HEK293 (cell line): ENCODE results near the gene SULT2B1.

ENCODE experiments used
- CTCF ChIA-PET: fragments of 350-600 bp; formaldehyde crosslinking; extraction: SDS; loops from one replicate; lab custom pipeline; 2021; ENCODE audit warnings: antibody characterized with exemption; lab: Yijun Ruan, JAX
- POLR2A ChIA-PET: fragments of 300-600 bp; formaldehyde crosslinking; extraction: SDS; loops from one replicate; lab custom pipeline; 2020; ENCODE audit warnings: antibody characterized with exemption, inconsistent platforms; lab: Yijun Ruan, JAX
- H3K27ac ChIP-seq: fragments of 200-500 bp; sonication (Bioruptor generic); 2 replicates; pipeline ENCODE4 v1.5.1; 2014; ENCODE audit warnings: low read depth, low read length, control low read depth, inconsistent platforms; ENCODE audit errors: extremely low read depth
- H3K36me3 ChIP-seq, 2 experiments: fragments of 200-500 bp in 1 of 2; sonication (Bioruptor generic) in 1 of 2; 1 replicate in 1 of 2; 2 replicates in 1 of 2; pipeline ENCODE4 v1.5.1; 2014 to 2017; ENCODE audit warnings: inconsistent platforms in 2 of 2, low read length in 2 of 2; ENCODE audit not compliant: control insufficient read depth in 2 of 2, insufficient read depth in 1 of 2
- H3K4me1 ChIP-seq: fragments of 200-500 bp; sonication (Bioruptor generic); 2 replicates; pipeline ENCODE4 v1.5.1; 2014; ENCODE audit warnings: mild to moderate bottlenecking, low read length, inconsistent platforms; ENCODE audit not compliant: control insufficient read depth, insufficient read depth
- H3K4me3 ChIP-seq: 2 replicates; pipeline ENCODE4 v1.5.1; 2011; ENCODE audit warnings: low read depth, mild to moderate bottlenecking, control low read depth, low read length, moderate library complexity
- H3K9me3 ChIP-seq: fragments of 200-500 bp; sonication (Bioruptor generic); 2 replicates; pipeline ENCODE4 v1.5.1; 2014; ENCODE audit warnings: low read depth, low read length, inconsistent platforms; ENCODE audit not compliant: control insufficient read depth, insufficient read depth
- ATF2 ChIP-seq: fragments of 450-650 bp; formaldehyde crosslinking; IDR thresholded peaks from 2 replicates; pipeline ENCODE4 v1.5.1; 2016; ENCODE audit warnings: missing biosample characterization, missing genetic modification characterization, low read depth
- BCL11A ChIP-seq: fragments of 450-650 bp; formaldehyde crosslinking; IDR thresholded peaks from 2 replicates; pipeline ENCODE4 v1.5.1; 2016; ENCODE audit warnings: low read depth, missing biosample characterization, missing genetic modification characterization
- EGR2 ChIP-seq: fragments of 450-650 bp; formaldehyde crosslinking; IDR thresholded peaks from 2 replicates; pipeline ENCODE4 v1.5.1; 2016; ENCODE audit warnings: low read depth, missing biosample characterization, missing genetic modification characterization
- GFI1B ChIP-seq: fragments of 450-650 bp; formaldehyde crosslinking; IDR thresholded peaks from 2 replicates; pipeline ENCODE4 v1.5.1; 2016; ENCODE audit warnings: missing biosample characterization, missing genetic modification characterization
- GLIS1 ChIP-seq: fragments of 450-650 bp; formaldehyde crosslinking; IDR thresholded peaks from 2 replicates; pipeline ENCODE4 v1.5.1; 2016; ENCODE audit warnings: missing biosample characterization, missing genetic modification characterization
- HOXA7 ChIP-seq: sonication (generic); formaldehyde crosslinking; IDR thresholded peaks from 2 replicates; pipeline ENCODE4 v1.8.1; 2022; ENCODE audit warnings: missing genetic modification reagents, borderline replicate concordance
- HOXD13 ChIP-seq: sonication (generic); formaldehyde crosslinking; IDR thresholded peaks from 2 replicates; pipeline ENCODE4 v1.8.0; 2022; ENCODE audit warnings: missing genetic modification reagents, borderline replicate concordance
- INSM2 ChIP-seq: fragments of 450-650 bp; formaldehyde crosslinking; IDR thresholded peaks from 2 replicates; pipeline ENCODE4 v1.5.1; 2016; ENCODE audit warnings: missing biosample characterization, missing genetic modification characterization
- OVOL3 ChIP-seq: fragments of 450-650 bp; formaldehyde crosslinking; IDR thresholded peaks from 2 replicates; pipeline ENCODE4 v1.5.1; 2016; ENCODE audit warnings: missing biosample characterization, missing genetic modification characterization
- WT1 ChIP-seq: fragments of 450-650 bp; formaldehyde crosslinking; IDR thresholded peaks from 2 replicates; pipeline ENCODE4 v1.5.1; 2016; ENCODE audit warnings: missing biosample characterization, missing genetic modification characterization
- ZBTB6 ChIP-seq: fragments of 450-650 bp; formaldehyde crosslinking; IDR thresholded peaks from 2 replicates; pipeline ENCODE4 v1.5.1; 2017; ENCODE audit warnings: missing biosample characterization, missing genetic modification characterization
- ZIC2 ChIP-seq: fragments of 450-650 bp; formaldehyde crosslinking; IDR thresholded peaks from 2 replicates; pipeline ENCODE4 v1.5.1; 2016; ENCODE audit warnings: missing biosample characterization, missing genetic modification characterization
- ZNF114 ChIP-seq: fragments of 450-650 bp; formaldehyde crosslinking; IDR thresholded peaks from 2 replicates; pipeline ENCODE4 v1.5.0; 2017; ENCODE audit warnings: missing biosample characterization, missing genetic modification characterization
- ZNF155 ChIP-seq: fragments of 450-650 bp; formaldehyde crosslinking; IDR thresholded peaks from 2 replicates; pipeline ENCODE4 v1.5.1; 2016; ENCODE audit warnings: missing biosample characterization, missing genetic modification characterization
- ZNF366 ChIP-seq: fragments of 450-650 bp; formaldehyde crosslinking; conservative IDR thresholded peaks from 2 replicates; pipeline ENCODE4 v1.5.1; 2016; ENCODE audit warnings: missing biosample characterization, missing genetic modification characterization
- ZNF423 ChIP-seq: fragments of 450-650 bp; formaldehyde crosslinking; IDR thresholded peaks from 2 replicates; pipeline ENCODE4 v1.5.1; 2016; ENCODE audit warnings: missing biosample characterization, missing genetic modification characterization
- ZNF433 ChIP-seq: fragments of 450-650 bp; formaldehyde crosslinking; IDR thresholded peaks from 2 replicates; pipeline ENCODE4 v1.5.1; 2016; ENCODE audit warnings: missing biosample characterization, missing genetic modification characterization, low read depth
- ZNF449 ChIP-seq: fragments of 450-650 bp; formaldehyde crosslinking; IDR thresholded peaks from 2 replicates; pipeline ENCODE4 v1.5.1; 2017; ENCODE audit warnings: missing biosample characterization, mild to moderate bottlenecking, missing genetic modification characterization, moderate library complexity
- ZNF530 ChIP-seq: fragments of 450-650 bp; formaldehyde crosslinking; IDR thresholded peaks from 2 replicates; pipeline ENCODE4 v1.5.1; 2016; ENCODE audit warnings: low read depth, missing biosample characterization, missing genetic modification characterization
- ZNF549 ChIP-seq: fragments of 450-650 bp; IDR thresholded peaks from 2 replicates; pipeline ENCODE4 v1.5.1; 2018; ENCODE audit warnings: missing biosample characterization, missing genetic modification characterization, mild to moderate bottlenecking, inconsistent platforms, moderate library complexity
- ZNF560 ChIP-seq: fragments of 450-650 bp; formaldehyde crosslinking; IDR thresholded peaks from 2 replicates; pipeline ENCODE4 v1.5.1; 2017; ENCODE audit warnings: missing biosample characterization, missing genetic modification characterization, borderline replicate concordance
- ZNF596 ChIP-seq: fragments of 450-650 bp; IDR thresholded peaks from 2 replicates; pipeline ENCODE4 v1.5.0; 2018; ENCODE audit warnings: missing biosample characterization, mild to moderate bottlenecking, missing genetic modification characterization, moderate library complexity
- ZNF621 ChIP-seq: fragments of 450-650 bp; formaldehyde crosslinking; IDR thresholded peaks from 2 replicates; pipeline ENCODE4 v1.5.1; 2017; ENCODE audit warnings: missing biosample characterization, missing genetic modification characterization
- ZNF658 ChIP-seq: fragments of 450-650 bp; formaldehyde crosslinking; IDR thresholded peaks from 2 replicates; pipeline ENCODE4; 2016; ENCODE audit warnings: missing biosample characterization, missing genetic modification characterization
- ZNF776 ChIP-seq: fragments of 450-650 bp; formaldehyde crosslinking; IDR thresholded peaks from 2 replicates; pipeline ENCODE4 v1.5.0; 2017; ENCODE audit warnings: missing biosample characterization, missing genetic modification characterization, borderline replicate concordance
- ZNF843 ChIP-seq: fragments of 450-650 bp; formaldehyde crosslinking; IDR thresholded peaks from 2 replicates; pipeline ENCODE4 v1.5.1; 2016; ENCODE audit warnings: missing biosample characterization, missing genetic modification characterization
- TF ChIP-seq, protein P1 (sequence below): fragments of 450-650 bp; formaldehyde crosslinking; IDR thresholded peaks from 2 replicates; pipeline ENCODE4; 2016; ENCODE audit warnings: missing biosample characterization, missing genetic modification characterization

Gene SULT2B1

GRCh38 chr19:48560095-48560530 lies 8.1 kb downstream of the SULT2B1 start:
- Histone ChIP-seq H3K4me1 (peaks cover 2% of the 10 kb centered on the region; the same call in 1 of the 2 replicates), H3K27ac (no peak overlapping the region), H3K4me3 (no peak overlapping the region), H3K36me3 (no peaks in the 10 kb centered on the region), H3K9me3 (no peaks in the 10 kb centered on the region)
- ChIA-PET POLR2A (interaction anchor here (0.9 kb wide), 1 partner anchor 8 kb away, joined by 3 read pairs; no protein-coding TSS in a partner anchor), CTCF (interaction anchor here (1.4 to 1.7 kb wide), 2 partner anchors 24 to 73 kb away, joined by 4 to 5 read pairs; no protein-coding TSS in a partner anchor)
- TF ChIP-seq ZNF449 (tag by site-specific recombination), result 0 out of 2 replicates have a peak, but pooled peaks have one; percentile 16
- no peak for TF ChIP-seq ATF2 (tag by site-specific recombination)

DNA sequence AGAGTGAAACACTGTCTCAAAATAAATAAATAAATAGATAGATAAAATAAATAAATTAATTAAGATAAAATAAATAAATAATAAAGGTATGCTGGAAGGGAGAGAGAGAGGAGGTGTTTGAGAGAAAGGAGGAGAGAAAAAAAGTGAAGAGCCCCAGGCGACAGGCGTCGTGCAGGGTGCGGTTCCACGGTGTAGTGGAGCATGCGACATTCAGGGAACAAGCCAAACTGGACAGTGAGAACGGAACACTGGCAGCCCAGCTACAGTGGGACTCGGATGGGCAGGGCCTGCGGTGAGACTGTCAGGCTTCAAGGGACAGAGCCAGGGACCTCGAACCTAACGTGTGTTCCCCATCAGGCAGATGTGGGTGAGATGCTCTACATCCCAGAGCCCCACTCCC lies 9.4 kb downstream of the SULT2B1 start:
- H3K4me3 ChIP-seq, result no peak overlapping the region
- no peaks in the 10 kb centered on the region for H3K36me3 ChIP-seq
- CTCF ChIA-PET, result interaction anchor here (0.7 kb wide), 1 partner anchor 54 kb away, joined by 3 read pairs; no protein-coding TSS in a partner anchor
- peaks cover 3% of the 10 kb centered on the region; the same call in 1 of the 2 replicates for H3K4me1 ChIP-seq
- no peak for TF ChIP-seq GLIS1 (tag by site-specific recombination)
- TF ChIP-seq BCL11A (tag by site-specific recombination), result no peak
- TF ChIP-seq HOXA7, result no peak
- no peak for TF ChIP-seq OVOL3
- TF ChIP-seq ZNF560 (tag by site-specific recombination), result no peak
- TF ChIP-seq, protein P1, sequence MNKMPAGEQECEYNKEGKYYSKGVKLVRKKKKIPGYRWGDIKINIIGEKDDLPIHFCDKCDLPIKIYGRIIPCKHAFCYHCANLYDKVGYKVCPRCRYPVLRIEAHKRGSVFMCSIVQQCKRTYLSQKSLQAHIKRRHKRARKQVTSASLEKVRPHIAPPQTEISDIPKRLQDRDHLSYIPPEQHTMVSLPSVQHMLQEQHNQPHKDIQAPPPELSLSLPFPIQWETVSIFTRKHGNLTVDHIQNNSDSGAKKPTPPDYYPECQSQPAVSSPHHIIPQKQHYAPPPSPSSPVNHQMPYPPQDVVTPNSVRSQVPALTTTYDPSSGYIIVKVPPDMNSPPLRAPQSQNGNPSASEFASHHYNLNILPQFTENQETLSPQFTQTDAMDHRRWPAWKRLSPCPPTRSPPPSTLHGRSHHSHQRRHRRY, result no peak
- no peak for TF ChIP-seq ZNF843 (tag by site-specific recombination)
- no peak for TF ChIP-seq ZNF658 (tag by site-specific recombination)
- no peak for TF ChIP-seq ZNF621
- TF ChIP-seq ZNF114 (tag by site-specific recombination), result no peak
- TF ChIP-seq ZIC2 (tag by site-specific recombination), result no peak
- TF ChIP-seq ZNF776 (tag by site-specific recombination), result no peak
- TF ChIP-seq ZNF549, result no peak
- TF ChIP-seq ZNF596, result no peak
- TF ChIP-seq WT1 (tag by site-specific recombination), result no peak
- TF ChIP-seq ZNF155 (tag by site-specific recombination), result no peak
- H3K27ac ChIP-seq, result no peak overlapping the region
- POLR2A ChIA-PET, result no interaction called here
- H3K9me3 ChIP-seq, result no peaks in the 10 kb centered on the region

DNA sequence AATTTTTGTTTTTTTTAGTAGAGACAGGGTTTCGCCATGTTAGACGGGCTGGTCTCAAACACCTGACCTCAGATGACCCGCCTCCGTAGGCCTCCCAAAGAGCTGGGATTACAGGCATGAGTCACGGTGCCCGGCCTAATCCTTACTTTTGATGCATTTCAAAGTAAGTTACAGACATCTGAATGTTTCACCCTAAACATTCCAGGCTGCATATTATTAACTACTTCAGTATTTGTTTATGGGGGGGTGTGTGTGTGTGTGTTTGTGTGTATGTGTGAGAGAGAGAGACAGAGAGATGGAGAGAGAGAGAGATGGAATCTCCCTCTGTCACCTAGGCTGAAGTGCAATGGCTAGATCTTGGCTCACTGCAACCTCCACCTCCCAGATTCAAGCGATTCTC lies 13.1 kb downstream of the SULT2B1 start:
- H3K4me3 ChIP-seq, result no peak overlapping the region
- H3K9me3 ChIP-seq, result no peaks in the 10 kb centered on the region
- H3K4me1 ChIP-seq, result peaks cover 11% of the 10 kb centered on the region
- ChIA-PET POLR2A (interaction anchor here (1.1 to 1.4 kb wide), 2 partner anchors 11 to 54 kb away, joined by 4 read pairs; partner anchors contain the start of genes RPL18 and SPHK2), CTCF (interaction anchor here (0.6 to 1.2 kb wide), 5 partner anchors 9 to 164 kb away, joined by 3 read pairs; no protein-coding TSS in a partner anchor)
- H3K36me3 ChIP-seq, result no peaks in the 10 kb centered on the region
- H3K27ac ChIP-seq, result 0 out of 2 replicates have a peak overlapping the region, but pooled peaks have one; percentile 9
- TF ChIP-seq HOXD13 (CRISPR knock-in tag) (no peak), ZBTB6 (tag by site-specific recombination) (no peak), EGR2 (no peak), ZNF530 (tag by site-specific recombination) (no peak), ZNF433 (no peak), ZNF114 (tag by site-specific recombination) (no peak), INSM2 (tag by site-specific recombination) (no peak), ZNF423 (tag by site-specific recombination) (no peak), GFI1B (no peak), ZNF366 (tag by site-specific recombination) (peak; percentile 37)
